Peyer's patch (tissue), 4 donors: ENCODE measurements around the gene SOX5.
"Not testable (repeated sequence)": the region's sequence is repeated elsewhere in the genome, so short reads cannot be mapped to it uniquely, and the experiment has no call there.

Experiments
- POLR2A ChIP-seq, 2 donors: fragments of 450-650 bp; IDR thresholded peaks; one replicate each; pipeline ENCODE4 v1.5.1; 2017; ENCODE audit warnings: antibody characterized with exemption in 2 of 2, mild to moderate bottlenecking in 2 of 2, moderate library complexity in 2 of 2
- TF ChIP-seq, protein P1 (sequence below), 6 experiments: fragments of 450-650 bp in 4 of 6; fragments of 200-600 bp in 2 of 6; sonication (generic) in 1 of 6; IDR thresholded peaks; one replicate each; pipeline ENCODE4 v1.5.1; 2017 to 2019; ENCODE audit warnings: antibody characterized with exemption in 6 of 6, mild to moderate bottlenecking in 3 of 6, moderate library complexity in 1 of 6

- TF ChIP-seq, protein P1, sequence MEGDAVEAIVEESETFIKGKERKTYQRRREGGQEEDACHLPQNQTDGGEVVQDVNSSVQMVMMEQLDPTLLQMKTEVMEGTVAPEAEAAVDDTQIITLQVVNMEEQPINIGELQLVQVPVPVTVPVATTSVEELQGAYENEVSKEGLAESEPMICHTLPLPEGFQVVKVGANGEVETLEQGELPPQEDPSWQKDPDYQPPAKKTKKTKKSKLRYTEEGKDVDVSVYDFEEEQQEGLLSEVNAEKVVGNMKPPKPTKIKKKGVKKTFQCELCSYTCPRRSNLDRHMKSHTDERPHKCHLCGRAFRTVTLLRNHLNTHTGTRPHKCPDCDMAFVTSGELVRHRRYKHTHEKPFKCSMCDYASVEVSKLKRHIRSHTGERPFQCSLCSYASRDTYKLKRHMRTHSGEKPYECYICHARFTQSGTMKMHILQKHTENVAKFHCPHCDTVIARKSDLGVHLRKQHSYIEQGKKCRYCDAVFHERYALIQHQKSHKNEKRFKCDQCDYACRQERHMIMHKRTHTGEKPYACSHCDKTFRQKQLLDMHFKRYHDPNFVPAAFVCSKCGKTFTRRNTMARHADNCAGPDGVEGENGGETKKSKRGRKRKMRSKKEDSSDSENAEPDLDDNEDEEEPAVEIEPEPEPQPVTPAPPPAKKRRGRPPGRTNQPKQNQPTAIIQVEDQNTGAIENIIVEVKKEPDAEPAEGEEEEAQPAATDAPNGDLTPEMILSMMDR (IDR thresholded peaks at IDR 0.05) = not testable (repeated sequence)
- TF ChIP-seq POLR2A (IDR thresholded peaks at IDR 0.05) = not testable (repeated sequence)
These were observed 239.1 kb downstream of the SOX5 start for GRCh38 chr12:23710361-23710760.
